Stimulated activated naive CD4-positive, alpha-beta T cell treated with Interleukin-2 at 50 U/mL for 16 hours (primary cell): ENCODE results near the gene BTAF1.
"Not testable (repeated sequence)": the region's sequence is repeated elsewhere in the genome, so short reads cannot be mapped to it uniquely, and the experiment has no call there.

Experiments used
- DNase-seq: peaks from one replicate; lab custom pipeline; 2025; lab: John Stamatoyannopoulos, UW

Gene BTAF1

GRCh38 chr10:91978585-91978984 is 55.0 kb downstream of the BTAF1 start:
- no peak for DNase-seq

- no peak for DNase-seq
These were observed 56.7 kb downstream of the BTAF1 start for GRCh38 chr10:91980319-91980718.

- DNase-seq, result no peak
These were observed 59.8 kb downstream of the BTAF1 start for GRCh38 chr10:91983416-91983815.

- no peak for DNase-seq
These were observed 63.9 kb downstream of the BTAF1 start for GRCh38 chr10:91987397-91988037.

- no peak for DNase-seq
These were observed 68.5 kb downstream of the BTAF1 start for GRCh38 chr10:91992031-91992430.

GRCh38 chr10:91996266-91996665 is 72.7 kb downstream of the BTAF1 start:
- DNase-seq, result no peak

GRCh38 chr10:92001581-92001980 is 78.0 kb downstream of the BTAF1 start:
- no peak for DNase-seq

GRCh38 chr10:92001995-92002394 is 78.4 kb downstream of the BTAF1 start:
- no peak for DNase-seq

- no peak for DNase-seq
These were observed 79.7 kb downstream of the BTAF1 start for GRCh38 chr10:92003258-92003657.

- DNase-seq, result no peak
These were observed 82.4 kb downstream of the BTAF1 start for GRCh38 chr10:92005978-92006377.

GRCh38 chr10:92009445-92009844 is 85.9 kb downstream of the BTAF1 start:
- DNase-seq, result no peak

- no peak for DNase-seq
These were observed 86.6 kb downstream of the BTAF1 start for GRCh38 chr10:92010047-92010735.

GRCh38 chr10:92011560-92012214 is 88.1 kb downstream of the BTAF1 start:
- DNase-seq, result no peak

GRCh38 chr10:92014620-92015019 is 91.0 kb downstream of the BTAF1 start:
- DNase-seq, result no peak

GRCh38 chr10:92024700-92025099 is 101.1 kb downstream of the BTAF1 start:
- no peak for DNase-seq

GRCh38 chr10:92025340-92025739 is 101.8 kb downstream of the BTAF1 start:
- not testable (repeated sequence) for DNase-seq

- DNase-seq, result no peak
These were observed 103.6 kb downstream of the BTAF1 start for GRCh38 chr10:92027141-92027540.

GRCh38 chr10:92031580-92031979 is 108.0 kb downstream of the BTAF1 start:
- no peak for DNase-seq

GRCh38 chr10:92033070-92033469 is 109.5 kb downstream of the BTAF1 start:
- not testable (repeated sequence) for DNase-seq

GRCh38 chr10:92038949-92039348 is 115.4 kb downstream of the BTAF1 start:
- no peak for DNase-seq

- DNase-seq, result no peak
These were observed 119.0 kb downstream of the BTAF1 start for GRCh38 chr10:92042541-92042940.

- no peak for DNase-seq
These were observed 122.1 kb downstream of the BTAF1 start for GRCh38 chr10:92045641-92046106.

GRCh38 chr10:92047215-92047614 is 123.6 kb downstream of the BTAF1 start:
- no peak for DNase-seq
